Fibroblast of the aortic adventitia (primary cell): ENCODE data around the gene HOXB4. TPM values are rescaled to one million over a fixed set of nuclear protein-coding genes. Genes with fewer than 3 reads are reported as not detected.
A peak's percentile ranks its signal among the peaks of the same experiment; 100 is the strongest.

Experiments
- DNase-seq: peaks from one replicate; pipeline ENCODE4 v3.0.0-alpha.2; 2010; ENCODE audit warnings: low read depth
- H3K4me3 ChIP-seq: 2 replicates; pipeline ENCODE4 v1.5.1; 2011; ENCODE audit warnings: low read depth, mild to moderate bottlenecking, control low read depth, low read length, moderate library complexity
- CTCF ChIP-seq: IDR thresholded peaks from 2 replicates; pipeline ENCODE4 v1.5.1; 2011; ENCODE audit warnings: mild to moderate bottlenecking, low read length, control low read depth, inconsistent platforms; ENCODE audit not compliant: insufficient read depth
- total RNA-seq: library from RNA; depleted of rRNA; stranded (reverse); fragments of >200 nt; gene quantifications from 2 replicates; pipeline ENCODE4 v1.2.3, GENCODE V29; 2012; ENCODE audit warnings: low replicate concordance

HOXB4 gene
- total RNA-seq, 1 donor, result 3.8 TPM

DNA sequence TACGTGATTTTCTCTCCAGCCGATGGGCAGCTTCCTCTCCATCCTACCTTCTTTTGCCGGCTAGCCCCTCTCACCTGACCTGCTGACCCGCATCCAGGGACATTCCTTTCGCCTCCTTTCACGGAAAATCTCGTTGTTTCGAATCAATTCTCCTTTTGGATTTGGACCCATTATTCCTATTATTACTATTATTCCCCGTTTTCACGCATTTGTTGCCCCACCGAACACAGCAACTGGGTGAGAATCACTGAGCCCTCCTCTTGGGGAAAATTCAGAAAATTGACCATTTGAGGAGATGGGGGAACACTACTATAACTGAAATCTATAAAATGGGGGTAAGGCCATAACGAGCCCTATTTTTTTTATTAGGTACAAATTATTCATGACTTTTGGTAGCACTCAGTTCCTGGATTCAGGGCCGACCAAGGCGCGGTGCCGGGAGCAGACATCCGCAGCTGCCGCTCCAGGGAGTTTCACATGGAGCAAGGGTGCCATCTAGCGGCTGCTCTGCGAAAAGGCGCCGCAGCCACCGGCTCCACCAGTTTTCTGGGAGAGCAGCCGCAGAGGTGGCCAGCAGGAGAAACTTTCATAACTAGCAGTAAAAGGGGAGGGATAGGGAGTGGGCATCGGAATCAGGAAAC is 40.2 kb upstream of the HOXB4 start:
- peak; percentile 83 for DNase-seq
- H3K4me3 ChIP-seq, result no peak overlapping the region
- peak; percentile 89 for TF ChIP-seq CTCF

DNA sequence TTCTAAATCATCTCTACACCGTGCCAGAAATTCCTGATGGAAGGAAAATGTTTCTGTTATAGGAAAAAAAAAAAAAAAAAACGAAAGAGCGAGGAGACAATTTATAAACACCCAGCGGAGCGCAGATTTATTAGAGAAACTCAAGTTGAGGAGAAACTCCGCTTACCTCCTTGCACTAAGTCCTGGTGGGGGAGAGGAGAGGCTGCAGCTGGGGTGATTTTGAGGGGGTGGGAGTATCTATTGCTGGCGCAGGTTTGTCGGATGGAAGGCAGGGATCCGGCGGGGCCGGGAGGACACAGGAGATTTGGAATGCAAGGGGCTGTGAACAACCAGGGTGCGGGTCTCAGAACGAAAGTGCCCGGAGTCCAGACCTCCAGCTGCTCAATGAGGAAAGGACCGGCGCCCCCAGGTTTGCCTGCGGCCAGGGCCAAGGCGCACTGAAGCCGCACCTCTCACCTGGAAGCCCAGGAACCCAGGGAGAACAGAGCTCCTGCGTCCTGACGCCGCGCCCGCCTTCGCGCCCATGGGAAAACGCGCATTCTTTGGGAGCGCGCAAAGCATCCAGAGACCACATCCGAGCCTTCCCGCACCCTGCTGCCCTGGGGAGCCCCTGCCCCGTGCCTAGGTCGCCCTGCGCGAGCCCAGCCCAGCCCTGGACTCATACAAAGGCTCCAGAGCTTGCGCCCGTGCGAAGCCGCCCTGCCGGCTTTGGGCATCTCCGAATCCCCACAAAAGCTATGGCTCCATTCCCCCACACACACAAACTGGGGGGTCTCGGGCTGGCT is 39.5 kb upstream of the HOXB4 start:
- no peak for DNase-seq
- no peak overlapping the region for H3K4me3 ChIP-seq
- no peak for TF ChIP-seq CTCF

- TF ChIP-seq CTCF, result no peak
- no peak for DNase-seq
- H3K4me3 ChIP-seq, result no peak overlapping the region
Observed at GRCh38 chr17:48616717-48617470, 38.7 kb upstream of the HOXB4 start.

DNA sequence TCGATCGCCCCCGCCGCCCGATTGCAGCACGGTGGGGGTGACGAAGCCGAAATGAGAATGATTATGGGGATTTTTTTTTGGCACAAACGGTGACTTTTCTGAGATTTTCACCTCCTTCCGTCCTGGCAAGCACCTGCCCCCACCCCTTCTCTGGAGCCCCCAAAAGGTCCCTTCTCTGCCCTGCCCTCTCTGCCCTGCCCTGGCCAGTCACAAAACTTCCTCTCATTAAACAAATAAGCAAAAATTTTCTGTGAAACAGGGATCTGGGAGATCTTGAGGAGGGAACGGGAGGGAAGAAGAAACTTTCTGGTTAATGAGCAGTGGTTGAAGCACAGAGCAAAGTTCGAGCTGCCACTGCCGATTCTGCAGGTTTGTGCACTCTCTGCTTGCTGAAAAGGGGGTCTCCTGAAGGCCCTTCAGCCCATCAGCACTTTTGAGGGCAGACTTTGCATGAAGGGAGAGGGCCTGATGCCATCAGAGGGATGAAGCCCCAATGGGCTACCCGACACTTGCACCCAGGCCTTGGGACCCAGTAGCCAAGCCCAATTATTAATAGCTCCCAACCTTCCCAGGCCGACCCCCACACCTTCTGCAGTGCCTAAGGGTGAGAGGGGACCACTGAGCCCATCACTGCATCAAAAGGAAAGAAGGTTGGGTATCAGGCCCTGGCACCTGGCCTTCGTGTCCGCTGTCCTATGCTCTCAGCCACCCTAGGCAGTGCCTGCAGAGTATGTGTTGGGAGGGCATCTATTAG is 38.0 kb upstream of the HOXB4 start:
- no peak for DNase-seq
- no peak overlapping the region for H3K4me3 ChIP-seq
- no peak for TF ChIP-seq CTCF

DNA sequence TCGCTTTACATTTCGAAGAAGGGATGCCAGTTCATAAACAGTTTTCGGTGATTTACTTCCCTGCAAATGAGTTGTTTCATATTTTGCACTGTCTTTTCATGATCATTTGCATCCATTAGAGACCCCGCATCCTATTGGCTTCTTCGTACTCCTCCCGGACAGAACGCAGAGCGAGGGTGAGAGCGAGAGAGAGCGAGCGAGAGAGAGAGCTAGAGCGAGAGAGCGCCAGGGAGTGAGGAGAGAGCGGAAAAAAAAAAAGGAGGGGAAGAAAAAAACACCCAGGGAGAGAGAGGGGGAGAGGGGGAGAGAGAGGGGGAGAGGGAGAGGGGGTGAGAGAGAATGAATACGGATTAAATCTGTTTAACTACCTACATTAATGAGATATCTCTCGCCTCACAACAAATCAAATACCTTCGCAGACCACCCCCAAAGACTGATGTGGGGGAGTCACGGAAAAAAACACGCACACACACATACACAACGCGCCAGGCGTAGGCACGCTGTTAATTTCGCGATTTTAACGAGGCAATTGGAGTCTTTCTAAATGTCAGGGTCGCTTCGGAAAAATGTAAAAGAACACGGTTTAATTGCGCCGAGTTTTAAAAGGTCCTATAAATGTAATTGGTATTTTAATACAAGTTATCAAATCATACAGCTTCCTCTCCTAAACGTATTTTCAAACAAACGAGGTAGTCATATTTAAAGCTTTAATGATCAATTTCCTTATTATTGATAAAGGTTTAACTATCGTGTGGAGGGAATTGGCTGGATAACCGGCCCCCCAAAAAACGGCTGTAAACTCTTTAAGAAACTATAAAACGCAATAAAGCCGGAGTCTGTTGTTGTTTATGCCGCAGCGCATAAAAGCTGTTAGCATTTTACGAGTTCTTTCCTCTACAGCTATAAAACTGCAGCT is 37.2 kb upstream of the HOXB4 start, which contains the start of gene HOXB8:
HOXB8 (minus strand) TSS at position 246 of the 916 bp plus-strand sequence. CDS start 588 bp downstream, outside the sequence.
- TF ChIP-seq CTCF, result no peak
- no peak for DNase-seq
- H3K4me3 ChIP-seq, result no peak within 1 kb of the TSS
